ENCODE results near the gene NQO2. TPM values are rescaled to one million over a fixed set of nuclear protein-coding genes. Genes with fewer than 3 reads are reported as not detected.

Gene NQO2, protein sequence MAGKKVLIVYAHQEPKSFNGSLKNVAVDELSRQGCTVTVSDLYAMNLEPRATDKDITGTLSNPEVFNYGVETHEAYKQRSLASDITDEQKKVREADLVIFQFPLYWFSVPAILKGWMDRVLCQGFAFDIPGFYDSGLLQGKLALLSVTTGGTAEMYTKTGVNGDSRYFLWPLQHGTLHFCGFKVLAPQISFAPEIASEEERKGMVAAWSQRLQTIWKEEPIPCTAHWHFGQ
- total RNA-seq (2021; ENCODE audit: unreplicated experiment) (82.9 TPM), Bru-seq, nascent RNA (percentile 94 among the genes with signal in this experiment), BruChase-seq, experiment 1, labeled RNA remaining after a 6-hour chase (percentile 91 among the genes with signal in this experiment), BruChase-seq, experiment 2, labeled RNA remaining after a 2-hour chase (percentile 90 among the genes with signal in this experiment)
- 102 TPM in 2 replicates for polyA plus RNA-seq (2012)
- long read RNA-seq, full-length matches to known transcripts = 48 of 77 reads
- long read RNA-seq, partial matches to known transcripts = 5 of 77 reads
- long read RNA-seq, other reads (novel, unspliced or antisense) = 24 of 77 reads

DNA sequence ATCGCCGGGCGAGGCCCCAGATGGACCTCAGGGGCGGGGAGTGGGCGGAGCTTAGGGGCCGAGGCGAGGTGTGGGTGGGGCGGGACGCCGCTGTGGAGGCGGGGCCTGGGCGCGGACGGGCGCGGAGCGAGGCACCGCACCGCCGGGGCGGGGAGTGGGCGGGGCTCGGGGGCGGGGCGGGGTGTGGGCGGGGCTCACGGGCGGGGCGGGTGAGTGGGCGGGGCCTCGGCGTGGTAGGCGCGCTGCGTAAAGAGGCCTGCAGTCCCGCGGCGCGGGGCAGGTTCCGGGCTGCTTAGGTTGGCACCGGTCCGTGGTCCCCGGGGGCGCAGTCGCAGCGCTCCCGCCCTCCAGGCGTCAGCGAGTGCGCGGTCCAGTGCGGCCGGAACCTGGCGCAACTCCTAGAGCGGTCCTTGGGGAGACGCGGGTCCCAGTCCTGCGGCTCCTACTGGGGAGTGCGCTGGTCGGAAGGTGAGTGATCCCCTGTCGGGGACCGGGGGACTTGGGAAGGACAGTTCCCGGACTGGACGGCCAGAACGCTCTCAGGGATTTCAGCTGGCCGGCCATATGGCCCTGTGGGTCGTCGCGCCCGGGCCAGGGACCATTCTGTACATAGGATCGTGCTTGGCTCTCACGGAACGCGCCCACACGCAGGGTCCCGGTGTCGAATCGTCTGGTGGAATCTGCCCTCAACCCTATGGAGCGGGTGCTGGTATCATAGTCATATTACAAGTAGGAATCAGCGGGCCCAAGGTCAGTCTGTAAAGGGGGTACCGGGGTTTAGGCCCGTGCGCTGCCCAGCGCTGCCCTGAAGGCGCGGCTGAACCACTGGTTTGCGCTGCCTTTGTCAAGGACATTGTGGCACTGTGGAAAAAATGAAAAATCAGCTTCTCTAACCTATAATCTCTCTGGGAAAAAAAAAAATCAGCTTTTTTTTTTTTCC lies at the start of gene NQO2:
NQO2 (plus strand) TSS at position 277 of the 940 bp plus-strand sequence. CDS start 6,659 bp downstream, outside the sequence.
- DNase-seq (ENCODE audit: low read depth, low spot score) (peak; percentile 71), ATAC-seq (peak; percentile 86)
- CTCF ChIA-PET = interaction anchor here (0.6 to 2.3 kb wide), 11 partner anchors 9 to 209 kb away, joined by 3 to 15 read pairs (median 4); partner anchors contain the start of gene BPHL
- H3K79me2 ChIP-seq (ENCODE audit: insufficient read depth, low read length) = peaks cover 30% of the 10 kb centered on the region
- H2AFZ ChIP-seq (ENCODE audit: low read depth, low read length, poor library complexity, severe bottlenecking) = peak within 1 kb of the TSS; percentile 48
- peaks cover 0 to 7% of the 10 kb centered on the region in 2 experiments; a peak in 2 of 4 replicates for H3K36me3 ChIP-seq (ENCODE audit: control insufficient read depth in 1 of 2, insufficient read depth in 2 of 2, low read length in 2 of 2)
- intact Hi-C loops (cut with micrococcal nuclease) = loop anchor here (1.0 to 5.0 kb wide), 4 partner anchors 55 to 252 kb away; partner anchors contain the start of gene BPHL
- H3K9me3 ChIP-seq (ENCODE audit: control insufficient read depth in 1 of 2, insufficient read depth in 1 of 2, low read depth in 1 of 2, low read length in 2 of 2) = no peaks in the 10 kb centered on the region
- H3K9me2 ChIP-seq (ENCODE audit: insufficient read depth) = no peaks in the 10 kb centered on the region
- H3K9ac ChIP-seq (ENCODE audit: low read length) = peak within 1 kb of the TSS; percentile 91
- peaks cover 18 to 26% of the 10 kb centered on the region in 2 experiments for H3K4me1 ChIP-seq (ENCODE audit: control insufficient read depth in 1 of 2, insufficient read depth in 2 of 2, low read length in 2 of 2)
- no peaks in the 10 kb centered on the region for H4K20me1 ChIP-seq (ENCODE audit: insufficient read depth)
- peak within 1 kb of the TSS; percentile 70 to 94 for H3K4me3 ChIP-seq (replicated peaks in 1 of 2; ENCODE audit: low read depth in 1 of 2, low read length in 2 of 2)
- peak within 1 kb of the TSS; percentile 96 for H3K4me2 ChIP-seq (ENCODE audit: low read length)
- BruUV-seq (replicated peaks) = TSS peak; percentile 62
- RAD21 ChIA-PET (ENCODE audit: low non-redundant PET in 1 of 2, low total read pairs in 2 of 2, uncharacterized antibody in 2 of 2, unreplicated experiment in 2 of 2) = interaction anchor here (0.6 to 1.0 kb wide), 3 partner anchors 54 to 262 kb away, joined by 3 to 4 read pairs (median 4); no protein-coding TSS in a partner anchor
- peak within 1 kb of the TSS; percentile 81 for H3K27ac ChIP-seq (ENCODE audit: low read depth, low read length)
- H3K27me3 ChIP-seq (ENCODE audit: insufficient read depth, low read length) = no peaks in the 10 kb centered on the region
- POLR2A ChIA-PET = interaction anchor here (0.6 to 3.6 kb wide), 15 partner anchors 10 to 210 kb away, joined by 3 to 21 read pairs (median 6); partner anchors contain the start of genes RIPK1 and SERPINB1
- TF ChIP-seq ZNF274 (IDR thresholded peaks at IDR 0.05; ENCODE audit: low read depth, low read length) (no peak), POLR2AphosphoS5 (IDR thresholded peaks at IDR 0.05; ENCODE audit: low read depth, low read length) (peak; percentile 99), SRF (IDR thresholded peaks at IDR 0.05; ENCODE audit: low read depth) (no peak), TCF7L2 (IDR thresholded peaks at IDR 0.05; ENCODE audit: borderline replicate concordance, extremely low read depth, insufficient read depth, insufficient read length) (peak; percentile 13), EZH2phosphoT487 (IDR thresholded peaks at IDR 0.05; ENCODE audit: borderline replicate concordance) (no peak), RAD21 (IDR thresholded peaks at IDR 0.05; ENCODE audit: low read depth) (no peak), CEBPB (IDR thresholded peaks at IDR 0.05; ENCODE audit: low read depth) (no peak), ELF1 (IDR thresholded peaks at IDR 0.05; ENCODE audit: borderline replicate concordance, low read depth) (no peak; the same call in 1 of the 2 replicates), YY1 (IDR thresholded peaks at IDR 0.05; ENCODE audit: extremely low read depth, insufficient replicate concordance, low read depth, low read length) (no peak), POLR2A (IDR thresholded peaks at IDR 0.05; ENCODE audit: borderline replicate concordance, extremely low read depth, insufficient read depth, insufficient read length) (peak; percentile 76), EGR1 (IDR thresholded peaks at IDR 0.05; ENCODE audit: low read depth) (peak; percentile 68; the same call in 1 of the 2 replicates), CBX3 (IDR thresholded peaks at IDR 0.05; ENCODE audit: low read depth) (no peak), FOSL1 (IDR thresholded peaks at IDR 0.05; ENCODE audit: low read depth) (no peak)
- TF ChIP-seq, protein P1, sequence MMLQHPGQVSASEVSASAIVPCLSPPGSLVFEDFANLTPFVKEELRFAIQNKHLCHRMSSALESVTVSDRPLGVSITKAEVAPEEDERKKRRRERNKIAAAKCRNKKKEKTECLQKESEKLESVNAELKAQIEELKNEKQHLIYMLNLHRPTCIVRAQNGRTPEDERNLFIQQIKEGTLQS (IDR thresholded peaks at IDR 0.05) = no peak
- TF ChIP-seq, protein P2, sequence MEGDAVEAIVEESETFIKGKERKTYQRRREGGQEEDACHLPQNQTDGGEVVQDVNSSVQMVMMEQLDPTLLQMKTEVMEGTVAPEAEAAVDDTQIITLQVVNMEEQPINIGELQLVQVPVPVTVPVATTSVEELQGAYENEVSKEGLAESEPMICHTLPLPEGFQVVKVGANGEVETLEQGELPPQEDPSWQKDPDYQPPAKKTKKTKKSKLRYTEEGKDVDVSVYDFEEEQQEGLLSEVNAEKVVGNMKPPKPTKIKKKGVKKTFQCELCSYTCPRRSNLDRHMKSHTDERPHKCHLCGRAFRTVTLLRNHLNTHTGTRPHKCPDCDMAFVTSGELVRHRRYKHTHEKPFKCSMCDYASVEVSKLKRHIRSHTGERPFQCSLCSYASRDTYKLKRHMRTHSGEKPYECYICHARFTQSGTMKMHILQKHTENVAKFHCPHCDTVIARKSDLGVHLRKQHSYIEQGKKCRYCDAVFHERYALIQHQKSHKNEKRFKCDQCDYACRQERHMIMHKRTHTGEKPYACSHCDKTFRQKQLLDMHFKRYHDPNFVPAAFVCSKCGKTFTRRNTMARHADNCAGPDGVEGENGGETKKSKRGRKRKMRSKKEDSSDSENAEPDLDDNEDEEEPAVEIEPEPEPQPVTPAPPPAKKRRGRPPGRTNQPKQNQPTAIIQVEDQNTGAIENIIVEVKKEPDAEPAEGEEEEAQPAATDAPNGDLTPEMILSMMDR (IDR thresholded peaks at IDR 0.05 in 2 of 3, conservative IDR thresholded peaks at IDR 0.05 in 1 of 3; ENCODE audit: borderline replicate concordance in 1 of 3, insufficient read depth in 1 of 3, low read depth in 2 of 3, low read length in 2 of 3) = 0 out of 6 replicates have a peak, but pooled peaks of 1 of the 3 experiments have one; percentile 3
- TF ChIP-seq, protein P3, sequence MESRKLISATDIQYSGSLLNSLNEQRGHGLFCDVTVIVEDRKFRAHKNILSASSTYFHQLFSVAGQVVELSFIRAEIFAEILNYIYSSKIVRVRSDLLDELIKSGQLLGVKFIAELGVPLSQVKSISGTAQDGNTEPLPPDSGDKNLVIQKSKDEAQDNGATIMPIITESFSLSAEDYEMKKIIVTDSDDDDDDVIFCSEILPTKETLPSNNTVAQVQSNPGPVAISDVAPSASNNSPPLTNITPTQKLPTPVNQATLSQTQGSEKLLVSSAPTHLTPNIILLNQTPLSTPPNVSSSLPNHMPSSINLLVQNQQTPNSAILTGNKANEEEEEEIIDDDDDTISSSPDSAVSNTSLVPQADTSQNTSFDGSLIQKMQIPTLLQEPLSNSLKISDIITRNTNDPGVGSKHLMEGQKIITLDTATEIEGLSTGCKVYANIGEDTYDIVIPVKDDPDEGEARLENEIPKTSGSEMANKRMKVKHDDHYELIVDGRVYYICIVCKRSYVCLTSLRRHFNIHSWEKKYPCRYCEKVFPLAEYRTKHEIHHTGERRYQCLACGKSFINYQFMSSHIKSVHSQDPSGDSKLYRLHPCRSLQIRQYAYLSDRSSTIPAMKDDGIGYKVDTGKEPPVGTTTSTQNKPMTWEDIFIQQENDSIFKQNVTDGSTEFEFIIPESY (IDR thresholded peaks at IDR 0.05; ENCODE audit: extremely low read depth, insufficient replicate concordance, low read length) = no peak
